ENCODE data around the gene ETS2.

The ETS2 gene

GRCh38 chr21:38863291-38863690, 57.6 kb downstream of the ETS2 start:
- Mint-ChIP-seq H3K4me3 (no peak overlapping the region), H3K9me3 (no peaks in the 10 kb centered on the region), H3K4me1 (ENCODE audit: low read depth in 2 of 2) (no peaks in the 10 kb centered on the region), H3K27ac (peak overlapping the region in 1 of 2 donors; percentile 42), H3K36me3 (ENCODE audit: insufficient read depth) (no peaks in the 10 kb centered on the region), H3K27me3 (peaks cover 48 to 50% of the 10 kb centered on the region in 2 donors)
- ATAC-seq (replicated peaks): no peak
- DNase-seq: no peak

DNA sequence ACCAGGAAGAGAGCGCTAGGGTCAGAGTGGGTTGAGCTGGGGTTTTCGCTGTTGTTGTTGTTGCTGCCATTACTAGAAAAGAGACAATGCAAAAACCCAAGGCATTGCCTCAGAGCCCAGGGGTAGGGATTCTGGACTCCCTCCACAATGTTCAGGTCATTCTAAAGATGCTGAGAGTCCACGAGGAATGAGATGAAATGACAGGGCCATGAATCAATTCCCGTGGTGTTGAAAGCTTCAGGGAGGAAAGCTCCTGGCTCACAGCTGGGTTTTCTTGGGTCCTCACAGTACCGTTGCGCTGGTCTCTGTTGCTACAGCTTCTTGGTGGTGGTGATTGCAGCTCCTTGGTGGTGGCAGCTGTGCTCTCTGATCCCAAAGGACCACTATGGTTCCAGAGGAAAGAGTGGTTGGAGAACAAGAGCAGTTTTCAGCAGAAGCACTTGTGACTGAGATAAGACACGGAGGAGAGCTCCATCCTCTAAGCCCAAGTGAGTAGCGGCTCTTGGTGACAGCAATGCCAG, 58.2 kb downstream of the ETS2 start:
- no peak for ATAC-seq (replicated peaks)
- peaks cover 43 to 48% of the 10 kb centered on the region in 2 donors for H3K27me3 Mint-ChIP-seq
- no peaks in the 10 kb centered on the region for H3K9me3 Mint-ChIP-seq
- DNase-seq: no peak
- H3K36me3 Mint-ChIP-seq (ENCODE audit: insufficient read depth): no peaks in the 10 kb centered on the region
- no peaks in the 10 kb centered on the region for H3K4me1 Mint-ChIP-seq (ENCODE audit: low read depth in 2 of 2)
- H3K27ac Mint-ChIP-seq: no peak overlapping the region
- H3K4me3 Mint-ChIP-seq: no peak overlapping the region

DNA sequence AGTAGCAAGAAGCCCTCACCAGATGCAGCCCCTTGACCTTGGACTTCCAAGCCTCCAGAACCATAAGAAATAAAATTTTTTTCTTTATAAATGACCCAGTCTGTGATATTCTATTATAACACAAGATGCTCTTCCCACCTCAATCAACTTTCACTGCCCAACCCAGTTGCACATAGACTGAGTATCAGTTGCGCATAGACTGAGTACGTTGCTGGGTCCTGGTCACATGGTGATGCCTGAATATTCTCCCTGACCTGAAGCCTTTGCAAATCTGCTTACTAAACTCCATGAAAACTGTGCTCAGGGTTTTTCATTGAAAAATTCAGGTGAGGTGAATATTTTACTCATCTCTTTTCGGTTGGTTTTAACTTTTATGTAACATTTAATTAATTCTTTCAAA, 59.2 kb downstream of the ETS2 start:
- H3K9me3 Mint-ChIP-seq: no peaks in the 10 kb centered on the region
- no peak for ATAC-seq (replicated peaks)
- H3K4me3 Mint-ChIP-seq: no peak overlapping the region
- H3K36me3 Mint-ChIP-seq (ENCODE audit: insufficient read depth): no peaks in the 10 kb centered on the region
- H3K27me3 Mint-ChIP-seq: peaks cover 32 to 38% of the 10 kb centered on the region in 2 donors
- DNase-seq: no peak
- no peak overlapping the region for H3K27ac Mint-ChIP-seq
- no peaks in the 10 kb centered on the region for H3K4me1 Mint-ChIP-seq (ENCODE audit: low read depth in 2 of 2)

GRCh38 chr21:38869196-38869595, 63.5 kb downstream of the ETS2 start:
- peaks cover 39% of the 10 kb centered on the region in 2 donors for H3K27me3 Mint-ChIP-seq
- no peak overlapping the region for H3K4me3 Mint-ChIP-seq
- H3K36me3 Mint-ChIP-seq (ENCODE audit: insufficient read depth): no peaks in the 10 kb centered on the region
- H3K27ac Mint-ChIP-seq: no peak overlapping the region
- DNase-seq (no peak), ATAC-seq (replicated peaks) (no peak)
- H3K4me1 Mint-ChIP-seq (ENCODE audit: low read depth in 2 of 2): no peaks in the 10 kb centered on the region
- no peaks in the 10 kb centered on the region for H3K9me3 Mint-ChIP-seq

GRCh38 chr21:38869946-38870345, 64.2 kb downstream of the ETS2 start:
- Mint-ChIP-seq H3K4me3 (no peak overlapping the region), H3K9me3 (no peaks in the 10 kb centered on the region), H3K4me1 (ENCODE audit: low read depth in 2 of 2) (no peaks in the 10 kb centered on the region), H3K36me3 (ENCODE audit: insufficient read depth) (no peaks in the 10 kb centered on the region), H3K27me3 (peaks cover 31 to 35% of the 10 kb centered on the region in 2 donors), H3K27ac (no peak overlapping the region)
- DNase-seq (no peak), ATAC-seq (replicated peaks) (no peak)

All from effector memory CD8-positive, alpha-beta T cell (primary cell).